Measurements from ENCODE around the gene FGF3. TPM values are rescaled to one million over a fixed set of nuclear protein-coding genes. Genes with fewer than 3 reads are reported as not detected.

Gene FGF3
- total and polyA plus RNA-seq, 10 of the 15 experiments (the other 5 are each of a cell fraction or from before 2014, with no cell fraction given): not detected

DNA sequence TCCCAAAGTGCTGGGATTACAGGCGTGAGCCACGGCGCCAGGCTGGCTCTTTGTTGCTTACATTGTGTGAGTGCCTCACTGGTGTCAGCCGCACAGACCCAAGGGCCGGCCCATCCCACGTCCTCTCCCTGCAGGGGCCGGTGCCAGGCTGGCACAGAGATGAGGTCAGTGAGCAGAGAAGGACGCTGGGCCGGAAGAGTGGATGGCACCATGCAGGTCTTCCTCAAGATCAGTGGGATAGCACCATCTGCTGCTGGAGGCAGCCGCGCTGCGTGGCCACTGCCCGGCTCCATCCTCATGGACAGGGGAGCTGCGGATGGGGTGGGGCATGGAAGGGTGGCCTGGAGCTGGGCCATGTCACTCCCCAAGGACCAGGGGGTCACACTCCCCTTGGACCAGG lies 22.1 kb downstream of the FGF3 start:
- H3K9ac ChIP-seq (ENCODE audit: control insufficient read depth, insufficient read depth, low read length): no peak overlapping the region
- CTCF ChIA-PET: no interaction called here
- no peaks in the 10 kb centered on the region for H3K4me1 ChIP-seq (ENCODE audit: control insufficient read depth, insufficient read depth, low read length)
- no peaks in the 10 kb centered on the region for H3K79me2 ChIP-seq (ENCODE audit: control insufficient read depth, insufficient read depth, low read length)
- no peak overlapping the region for H2AFZ ChIP-seq (ENCODE audit: control insufficient read depth, low read depth, low read length)
- H3K36me3 ChIP-seq (ENCODE audit: control insufficient read depth in 2 of 2, insufficient read depth in 2 of 2, low read length in 1 of 2): no peaks in the 10 kb centered on the region
- TF ChIP-seq, protein P1, sequence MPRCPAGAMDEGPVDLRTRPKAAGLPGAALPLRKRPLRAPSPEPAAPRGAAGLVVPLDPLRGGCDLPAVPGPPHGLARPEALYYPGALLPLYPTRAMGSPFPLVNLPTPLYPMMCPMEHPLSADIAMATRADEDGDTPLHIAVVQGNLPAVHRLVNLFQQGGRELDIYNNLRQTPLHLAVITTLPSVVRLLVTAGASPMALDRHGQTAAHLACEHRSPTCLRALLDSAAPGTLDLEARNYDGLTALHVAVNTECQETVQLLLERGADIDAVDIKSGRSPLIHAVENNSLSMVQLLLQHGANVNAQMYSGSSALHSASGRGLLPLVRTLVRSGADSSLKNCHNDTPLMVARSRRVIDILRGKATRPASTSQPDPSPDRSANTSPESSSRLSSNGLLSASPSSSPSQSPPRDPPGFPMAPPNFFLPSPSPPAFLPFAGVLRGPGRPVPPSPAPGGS (IDR thresholded peaks at IDR 0.05; ENCODE audit: borderline replicate concordance, insufficient read depth, low read depth, low read length, poor library complexity, severe bottlenecking): no peak
- TF ChIP-seq RELA (IDR thresholded peaks at IDR 0.05; ENCODE audit: borderline replicate concordance, partially characterized antibody) (no peak), TARDBP (IDR thresholded peaks at IDR 0.05; ENCODE audit: borderline replicate concordance) (no peak), ZNF217 (IDR thresholded peaks at IDR 0.05) (no peak), HDAC2 (IDR thresholded peaks at IDR 0.05) (no peak), SREBF2 (IDR thresholded peaks at IDR 0.05; ENCODE audit: low read length) (no peak)
- no peak overlapping the region for H3K27ac ChIP-seq (ENCODE audit: control insufficient read depth, insufficient read depth)
- WGBS (ENCODE audit: insufficient coverage, insufficient replicate concordance, low lambda C conversion rate, missing lambda C conversion rate): 57% methylated on average over 10 of the region's 14 CpGs
- H3K4me2 ChIP-seq (ENCODE audit: control insufficient read depth, insufficient read depth): no peak overlapping the region
- no TSS peak for BruUV-seq (replicated peaks)
- no peaks in the 10 kb centered on the region; a peak in 2 of 4 replicates for H3K27me3 ChIP-seq (replicated peaks in 1 of 2; ENCODE audit: control insufficient read depth in 2 of 2, insufficient read depth in 2 of 2, low read length in 1 of 2)
- in situ Hi-C loops (cut with MboI): no loop called here
- H3K9me3 ChIP-seq (replicated peaks; ENCODE audit: control insufficient read depth, insufficient read depth, low read length): no peaks in the 10 kb centered on the region; the same call in 2 of the 3 replicates
- SMC1A ChIA-PET (ENCODE audit: uncharacterized antibody, unreplicated experiment): no interaction called here
- intact Hi-C loops (cut with micrococcal nuclease; ENCODE audit: unreplicated experiment): no loop called here
- ATAC-seq (no peak), FAIRE-seq (no peak), DNase-seq (ENCODE audit: low read depth, low spot score) (no peak)
- POLR2A ChIA-PET: no interaction called here
- RAD21 ChIA-PET (ENCODE audit: unreplicated experiment): no interaction called here
- H4K20me1 ChIP-seq (ENCODE audit: control insufficient read depth, insufficient read depth): no peaks in the 10 kb centered on the region
- H3K4me3 ChIP-seq: no peak overlapping the region

DNA sequence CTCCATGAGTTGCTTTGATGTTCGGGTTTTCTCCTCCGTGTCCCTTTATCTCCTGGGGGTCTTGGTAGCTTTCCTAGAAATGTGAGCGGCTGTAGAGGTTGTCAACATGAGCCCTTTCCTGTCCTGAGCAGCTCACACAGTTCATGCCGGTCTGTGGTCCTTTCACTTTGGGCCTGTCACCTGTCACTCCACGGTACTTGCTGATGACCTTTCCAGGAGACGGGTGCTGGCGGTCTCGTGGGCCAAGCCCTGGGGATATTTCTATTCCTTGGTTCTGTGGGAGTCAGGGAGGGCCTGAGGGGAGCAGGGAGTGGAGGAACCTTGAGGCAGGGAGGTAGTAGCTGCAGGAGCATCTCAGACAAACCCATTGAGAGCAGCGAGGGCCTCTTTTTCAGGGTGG lies 23.2 kb downstream of the FGF3 start:
- POLR2A ChIA-PET: no interaction called here
- ATAC-seq: no peak
- Histone ChIP-seq H3K27ac (ENCODE audit: control insufficient read depth, insufficient read depth) (no peak overlapping the region), H3K4me1 (ENCODE audit: control insufficient read depth, insufficient read depth, low read length) (no peaks in the 10 kb centered on the region), H2AFZ (ENCODE audit: control insufficient read depth, low read depth, low read length) (no peak overlapping the region), H4K20me1 (ENCODE audit: control insufficient read depth, insufficient read depth) (no peaks in the 10 kb centered on the region), H3K9me3 (replicated peaks; ENCODE audit: control insufficient read depth, insufficient read depth, low read length) (no peaks in the 10 kb centered on the region; the same call in 2 of the 3 replicates), H3K79me2 (ENCODE audit: control insufficient read depth, insufficient read depth, low read length) (no peaks in the 10 kb centered on the region), H3K9ac (ENCODE audit: control insufficient read depth, insufficient read depth, low read length) (no peak overlapping the region), H3K4me2 (ENCODE audit: control insufficient read depth, insufficient read depth) (no peak overlapping the region), H3K27me3 (replicated peaks in 1 of 2; ENCODE audit: control insufficient read depth in 2 of 2, insufficient read depth in 2 of 2, low read length in 1 of 2) (peaks cover 0 to 2% of the 10 kb centered on the region in 2 experiments; a peak in 2 of 4 replicates), H3K36me3 (ENCODE audit: control insufficient read depth in 2 of 2, insufficient read depth in 2 of 2, low read length in 1 of 2) (no peaks in the 10 kb centered on the region), H3K4me3 (no peak overlapping the region)
- in situ Hi-C loops (cut with MboI): no loop called here
- BruUV-seq (replicated peaks): no TSS peak
- CTCF ChIA-PET: no interaction called here
- no peak for DNase-seq (ENCODE audit: low read depth, low spot score)
- intact Hi-C loops (cut with micrococcal nuclease; ENCODE audit: unreplicated experiment): no loop called here
- FAIRE-seq: no peak
- WGBS (ENCODE audit: insufficient coverage, insufficient replicate concordance, low lambda C conversion rate, missing lambda C conversion rate): 33% methylated on average over 9 of the region's 9 CpGs
- RAD21 ChIA-PET (ENCODE audit: unreplicated experiment): no interaction called here
- SMC1A ChIA-PET (ENCODE audit: uncharacterized antibody, unreplicated experiment): no interaction called here
- TF ChIP-seq RELA (IDR thresholded peaks at IDR 0.05; ENCODE audit: borderline replicate concordance, partially characterized antibody): no peak
- no peak for TF ChIP-seq NRF1 (conservative IDR thresholded peaks at IDR 0.05; ENCODE audit: low read depth, low read length)
- TF ChIP-seq PAX5 (IDR thresholded peaks at IDR 0.05; ENCODE audit: borderline replicate concordance, low read depth, low read length): no peak
- no peak for TF ChIP-seq ZNF622 (IDR thresholded peaks at IDR 0.05)
- TF ChIP-seq CHD1 (IDR thresholded peaks at IDR 0.05; ENCODE audit: low read depth, low read length): no peak
- TF ChIP-seq TCF12 (IDR thresholded peaks at IDR 0.05; ENCODE audit: low read depth, low read length): no peak
- TF ChIP-seq, protein P2, sequence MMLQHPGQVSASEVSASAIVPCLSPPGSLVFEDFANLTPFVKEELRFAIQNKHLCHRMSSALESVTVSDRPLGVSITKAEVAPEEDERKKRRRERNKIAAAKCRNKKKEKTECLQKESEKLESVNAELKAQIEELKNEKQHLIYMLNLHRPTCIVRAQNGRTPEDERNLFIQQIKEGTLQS (IDR thresholded peaks at IDR 0.05; ENCODE audit: borderline replicate concordance, extremely low read depth, low read depth, low read length): no peak
- no peak for TF ChIP-seq SREBF1 (IDR thresholded peaks at IDR 0.05; ENCODE audit: low read length)
- TF ChIP-seq PAX8 (IDR thresholded peaks at IDR 0.05): no peak
- no peak for TF ChIP-seq STAT3 (IDR thresholded peaks at IDR 0.05; ENCODE audit: low read depth, low read length)
- TF ChIP-seq EZH2 (IDR thresholded peaks at IDR 0.05; ENCODE audit: borderline replicate concordance, control insufficient read depth, low read depth, low read length): no peak
- no peak for TF ChIP-seq NFIC (IDR thresholded peaks at IDR 0.05; ENCODE audit: low read depth, low read length)
- no peak for TF ChIP-seq HCFC1 (IDR thresholded peaks at IDR 0.05; ENCODE audit: low read length)
